ENCODE measurements around the gene RPL21. TPM values are rescaled to one million over a fixed set of nuclear protein-coding genes. Genes with fewer than 3 reads are reported as not detected.
"Not testable (repeated sequence)": the region's sequence is repeated elsewhere in the genome, so short reads cannot be mapped to it uniquely, and the experiment has no call there.

The RPL21 gene
- polyA plus RNA-seq (2013, experiment 1 of 2; ENCODE audit: insufficient read length) = 411 TPM
- polyA plus RNA-seq (2013, experiment 2 of 2; ENCODE audit: insufficient read length) = 525 TPM

GRCh38 chr13:27251166-27252091 is at the start of gene RPL21:
TSS of gene RPL21 (plus strand) at chr13:27251558. CDS start at chr13:27253777, 2,219 bp downstream.
- DNase-seq = peak; percentile 95

GRCh38 chr13:27201661-27202060 is 49.7 kb upstream of the RPL21 start:
- DNase-seq = no peak

- no peak for DNase-seq
These were observed 48.2 kb upstream of the RPL21 start for GRCh38 chr13:27203186-27203585.

- DNase-seq = peak; percentile 8
These were observed 47.5 kb upstream of the RPL21 start for GRCh38 chr13:27203854-27204253.

- DNase-seq = no peak
These were observed 42.8 kb upstream of the RPL21 start for GRCh38 chr13:27208514-27208913.

- DNase-seq = no peak
These were observed 40.1 kb upstream of the RPL21 start for GRCh38 chr13:27211271-27211670.

- DNase-seq = peak; percentile 63
These were observed 39.5 kb upstream of the RPL21 start for GRCh38 chr13:27211771-27212364.

GRCh38 chr13:27213386-27213785 is 38.0 kb upstream of the RPL21 start:
- not testable (repeated sequence) for DNase-seq

GRCh38 chr13:27217791-27218190 is 33.6 kb upstream of the RPL21 start:
- not testable (repeated sequence) for DNase-seq

- not testable (repeated sequence) for DNase-seq
These were observed 32.5 kb upstream of the RPL21 start for GRCh38 chr13:27218861-27219260.

- no peak for DNase-seq
These were observed 31.7 kb upstream of the RPL21 start for GRCh38 chr13:27219611-27220010.

- not testable (repeated sequence) for DNase-seq
These were observed 29.3 kb upstream of the RPL21 start for GRCh38 chr13:27222100-27222499.

GRCh38 chr13:27226991-27227390 is 24.4 kb upstream of the RPL21 start:
- no peak for DNase-seq

- DNase-seq = no peak
These were observed 23.2 kb upstream of the RPL21 start for GRCh38 chr13:27228131-27228530.

GRCh38 chr13:27229642-27230041 is 21.7 kb upstream of the RPL21 start:
- DNase-seq = no peak

- DNase-seq = no peak
These were observed 17.4 kb upstream of the RPL21 start for GRCh38 chr13:27233964-27234363.

GRCh38 chr13:27236478-27236877 is 14.9 kb upstream of the RPL21 start:
- peak; percentile 10 for DNase-seq

- no peak for DNase-seq
These were observed 8.7 kb upstream of the RPL21 start for GRCh38 chr13:27242702-27243101.

- DNase-seq = no peak
These were observed 5.7 kb upstream of the RPL21 start for GRCh38 chr13:27245610-27246009.

- DNase-seq = no peak
These were observed 559 bp upstream of the RPL21 start for GRCh38 chr13:27250833-27251165.

GRCh38 chr13:27252467-27252866 is 1.1 kb downstream of the RPL21 start:
- DNase-seq = no peak

- DNase-seq = no peak
These were observed 5.8 kb downstream of the RPL21 start for GRCh38 chr13:27257233-27257568.

GRCh38 chr13:27257648-27258253 is 6.4 kb downstream of the RPL21 start:
- DNase-seq = no peak

Data from fibroblast of skin of back (primary cell).